ENCODE results near the gene FBXL17.

Gene FBXL17

DNA sequence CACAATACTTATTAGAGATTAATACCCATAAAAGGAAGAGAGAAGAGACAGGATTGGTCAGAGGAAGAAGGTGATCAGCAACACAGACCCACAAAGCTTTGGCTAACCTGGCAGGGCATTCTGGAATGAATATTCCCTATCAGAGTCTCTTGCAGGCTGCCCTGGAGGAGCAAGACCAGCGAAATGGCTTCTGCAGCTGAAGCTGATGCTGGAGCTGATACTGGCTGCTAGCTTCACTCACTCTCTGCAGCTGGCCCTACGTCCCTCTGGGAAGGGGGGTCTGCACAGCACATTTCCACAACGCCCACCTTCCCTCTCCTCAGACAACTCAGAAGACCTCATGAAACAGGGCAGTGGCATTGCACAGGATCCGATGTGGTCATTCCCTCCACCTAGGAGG, 541.3 kb downstream of the FBXL17 start:
- no peak for DNase-seq

DNA sequence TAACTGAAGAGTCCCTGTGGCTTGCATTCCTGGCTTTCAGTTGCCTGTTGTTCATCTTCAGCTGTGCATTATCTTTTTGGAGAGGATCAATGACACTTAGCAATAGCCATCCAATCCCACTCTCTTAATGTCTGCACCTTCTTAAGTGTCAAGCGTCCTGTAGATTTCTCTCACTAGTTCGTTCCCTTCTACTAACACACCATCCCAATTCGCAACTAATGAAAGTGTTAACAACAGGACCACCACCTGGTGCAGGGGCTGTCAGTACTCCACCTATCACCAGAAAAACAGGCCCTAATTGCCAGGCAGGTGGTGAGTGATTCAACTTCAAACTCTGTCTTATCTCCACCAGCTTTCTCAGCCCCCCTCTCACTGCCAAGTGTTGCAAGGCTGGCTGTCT, 541.7 kb downstream of the FBXL17 start:
- no peak for DNase-seq

- no peak for DNase-seq
These were observed 546.8 kb downstream of the FBXL17 start for GRCh38 chr5:107835096-107835495.

DNA sequence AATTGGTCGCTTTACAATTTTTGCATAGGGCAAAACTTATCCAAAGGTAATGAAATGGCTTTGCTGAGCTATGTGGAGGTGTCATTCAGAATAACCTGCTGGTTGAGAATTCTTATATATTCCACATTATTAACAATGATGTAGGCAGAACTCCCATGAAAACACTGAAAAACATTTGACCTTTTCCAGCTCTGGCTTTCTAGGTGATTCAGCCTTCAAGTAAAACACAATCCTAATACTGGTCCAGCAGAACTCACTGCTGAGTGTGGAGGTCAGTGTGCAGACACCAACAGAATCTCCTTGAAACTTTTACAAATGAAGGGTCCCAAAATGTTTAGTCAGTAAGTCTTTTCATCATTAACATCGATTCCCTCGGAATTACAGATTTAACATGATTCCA, 549.2 kb downstream of the FBXL17 start:
- no peak for DNase-seq

DNA sequence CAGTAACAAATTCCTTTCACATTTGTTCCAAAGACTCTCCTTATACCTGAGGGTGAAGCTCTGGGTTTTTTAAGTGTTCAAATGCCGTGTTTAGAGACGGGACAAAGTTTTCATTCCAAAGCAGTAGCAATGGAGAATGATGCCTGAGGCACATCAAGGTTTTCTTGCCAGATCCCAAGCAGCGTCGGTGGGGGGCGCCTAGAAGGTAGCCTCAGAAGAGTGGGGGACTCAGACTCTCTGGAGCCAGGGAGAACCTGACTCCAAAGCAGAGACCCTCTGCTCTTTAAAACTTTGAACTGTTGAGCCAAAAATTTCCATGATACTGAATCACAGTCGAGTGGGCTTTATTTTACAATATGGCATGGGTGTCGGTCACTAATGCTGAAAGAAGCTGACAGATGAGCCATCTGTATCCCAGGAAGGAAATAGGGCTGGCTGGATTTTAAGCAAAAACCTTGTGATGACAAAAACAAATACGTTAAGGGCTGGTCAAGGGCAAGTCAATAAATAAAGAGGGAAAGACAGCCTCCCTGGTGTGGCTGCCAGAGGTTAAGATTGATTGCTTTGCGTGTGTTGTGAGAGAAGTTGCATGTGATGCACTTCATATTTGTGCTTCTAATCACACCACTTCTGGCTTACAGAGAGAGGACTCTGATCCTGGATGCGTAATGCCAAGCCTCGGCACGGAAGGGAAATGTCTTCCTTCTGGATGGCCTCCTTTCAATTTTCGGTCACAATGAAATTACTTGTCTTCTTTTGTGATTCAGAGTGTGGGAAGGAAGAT, 550.1 kb downstream of the FBXL17 start:
- no peak for DNase-seq

- DNase-seq: no peak
These were observed 551.1 kb downstream of the FBXL17 start for GRCh38 chr5:107830750-107831149.

- DNase-seq: no peak
These were observed 555.4 kb downstream of the FBXL17 start for GRCh38 chr5:107826311-107827000.

DNA sequence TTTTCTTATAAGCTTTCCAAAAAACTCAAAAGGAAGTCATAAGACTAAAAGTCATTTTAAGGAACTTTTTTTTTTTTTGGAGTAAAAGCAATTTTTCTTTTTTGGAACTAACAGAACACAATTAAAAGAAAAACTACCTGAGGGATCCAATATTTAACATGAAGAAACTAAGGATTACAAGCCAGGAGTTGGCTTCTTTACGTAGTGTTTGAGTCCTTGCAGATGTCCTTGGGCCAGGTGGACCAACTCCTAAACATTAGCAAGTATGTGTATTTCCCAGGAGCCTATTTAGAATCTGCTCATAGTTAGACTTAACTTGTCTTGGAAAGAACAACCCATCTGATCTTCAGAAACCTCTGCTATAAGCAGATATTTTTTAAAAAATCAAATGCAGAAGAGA, 557.1 kb downstream of the FBXL17 start:
- DNase-seq: no peak

- no peak for DNase-seq
These were observed 560.6 kb downstream of the FBXL17 start for GRCh38 chr5:107821288-107821687.

- DNase-seq: no peak
These were observed 561.5 kb downstream of the FBXL17 start for GRCh38 chr5:107820429-107820828.

DNA sequence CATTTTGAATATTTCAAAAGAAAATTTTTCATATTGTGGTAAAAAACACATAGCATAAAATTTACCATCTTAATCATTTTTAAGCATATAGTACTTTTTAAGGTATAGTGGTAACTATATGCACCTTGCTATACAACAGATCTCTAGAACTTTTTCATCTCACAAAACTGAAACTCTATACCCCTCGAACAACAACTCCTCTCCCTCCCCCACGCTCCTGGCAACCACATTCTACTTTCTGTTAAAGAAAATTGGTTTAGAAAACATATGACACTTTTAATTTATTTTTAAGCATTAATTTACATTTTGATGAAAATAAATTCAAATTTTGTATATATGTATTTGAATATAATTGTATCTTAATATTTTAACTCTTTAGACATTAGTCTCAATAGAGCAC, 563.9 kb downstream of the FBXL17 start:
- no peak for DNase-seq

DNA sequence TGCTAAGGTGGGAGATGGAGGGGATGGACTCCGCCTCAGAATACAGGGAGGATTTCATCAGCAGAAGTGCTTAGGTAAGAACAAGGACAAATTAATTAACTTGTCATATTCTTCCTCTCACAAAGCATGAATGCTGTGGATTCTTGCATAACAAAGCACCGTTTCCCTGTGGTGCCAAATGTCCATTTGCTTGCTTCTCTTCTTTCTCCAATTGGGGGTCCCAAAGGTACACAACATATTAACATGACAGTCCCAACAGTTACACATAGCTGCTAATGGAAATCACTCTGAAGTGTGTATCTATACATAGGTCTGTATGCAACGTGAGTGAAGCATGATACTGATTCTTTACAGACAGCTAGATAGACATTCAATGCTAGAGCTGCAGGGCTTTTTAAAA, 564.5 kb downstream of the FBXL17 start:
- DNase-seq: no peak

GRCh38 chr5:107815109-107815508, 566.8 kb downstream of the FBXL17 start:
- no peak for DNase-seq

- no peak for DNase-seq
These were observed 567.6 kb downstream of the FBXL17 start for GRCh38 chr5:107814183-107814827.

- DNase-seq: no peak
These were observed 568.3 kb downstream of the FBXL17 start for GRCh38 chr5:107813559-107813958.

GRCh38 chr5:107812570-107813141, 569.2 kb downstream of the FBXL17 start:
- no peak for DNase-seq

DNA sequence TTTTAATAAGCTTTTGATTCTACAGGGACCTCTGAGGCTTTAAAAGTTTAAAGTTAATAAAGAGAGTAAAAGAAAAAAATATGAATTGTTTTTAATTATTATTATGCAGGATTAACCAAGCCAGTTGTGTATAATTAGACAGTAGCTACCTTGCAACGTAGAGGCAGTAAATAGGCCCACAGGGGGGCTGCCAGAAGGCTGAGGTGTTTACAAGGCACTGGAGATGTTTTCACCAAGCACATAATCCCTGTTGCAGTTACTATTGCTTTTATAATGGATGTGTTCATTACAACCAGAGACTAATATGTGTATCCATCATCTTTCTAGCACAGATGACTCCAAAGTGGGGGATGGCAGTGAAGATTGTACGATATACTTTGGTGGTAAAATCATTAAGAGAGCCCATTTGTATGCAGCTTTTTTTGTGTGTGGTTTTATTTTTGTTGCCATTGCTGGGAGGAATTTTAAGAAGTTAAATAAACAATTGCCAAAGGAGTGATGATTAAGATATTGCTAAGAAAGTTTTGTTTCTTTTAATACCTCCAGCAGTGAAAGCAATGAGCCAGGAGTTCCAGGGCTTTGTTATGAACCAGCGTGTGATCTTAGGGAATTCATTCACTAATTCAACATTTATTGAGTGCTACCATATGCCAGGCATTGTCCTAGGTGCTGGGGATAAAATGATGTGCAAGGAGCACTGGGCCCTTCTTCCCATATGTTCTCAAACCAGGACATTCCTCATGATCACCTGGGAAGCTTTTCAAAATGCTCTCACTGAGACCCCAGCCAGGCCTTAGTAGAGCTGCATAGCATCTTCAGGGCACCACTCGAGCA, 572.5 kb downstream of the FBXL17 start:
- DNase-seq: no peak
